HCT116 (cell line): Measurements from ENCODE around the gene BRSK1. TPM values are rescaled to one million over a fixed set of nuclear protein-coding genes. Genes with fewer than 3 reads are reported as not detected.

ENCODE experiments used
- ATAC-seq: fragments of 200-7000 bp; cut with Tn5 transposase; 2 replicates; pipeline ENCODE4 v1.9.1; 2020; ENCODE audit warnings: mild to moderate bottlenecking, moderate library complexity
- BruUV-seq: library from RNA; stranded (reverse); fragments of 400-500 nt; replicated peaks from 2 replicates; lab custom pipeline; 2021; lab: Mats Ljungman, UMichigan
- CTCF ChIA-PET: fragments of 300-600 bp; sonication (Branson Sonifier 250); formaldehyde crosslinking; loops from one replicate; lab custom pipeline; 2021; ENCODE audit warnings: antibody characterized with exemption; lab: Charles Lee
- POLR2A ChIA-PET: fragments of 300-600, 350-600 bp; sonication (Branson Sonifier 250); formaldehyde crosslinking; loops from one replicate; lab custom pipeline; 2021; ENCODE audit warnings: antibody characterized with exemption; lab: Charles Lee
- RAD21 ChIA-PET, 2 experiments: fragments of 300-600 bp; sonication (Branson Sonifier 250); formaldehyde crosslinking; loops; one replicate each; lab custom pipeline; 2023; ENCODE audit warnings: low total read pairs in 2 of 2; ENCODE audit not compliant: uncharacterized antibody in 2 of 2, unreplicated experiment in 2 of 2, low non-redundant PET in 1 of 2; lab: Charles Lee
- DNase-seq: peaks from one replicate; pipeline ENCODE4 v3.0.0-alpha.2; 2010; ENCODE audit warnings: low read depth, low spot score
- H2AFZ ChIP-seq: fragments of 200-600 bp; shearing (Covaris generic), sonication (generic); 2 replicates; pipeline ENCODE4 v1.6.1; 2017; ENCODE audit warnings: low read depth, mixed run types, mixed read lengths, antibody characterized with exemption, low read length; ENCODE audit not compliant: poor library complexity, severe bottlenecking
- H3K27ac ChIP-seq: 2 replicates; pipeline ENCODE4 v1.5.1; 2012; ENCODE audit warnings: low read depth, low read length
- H3K27me3 ChIP-seq: fragments of 200-600 bp; sonication (generic); 2 replicates; pipeline ENCODE4 v1.6.1; 2016; ENCODE audit warnings: mixed run types, low read length, mixed read lengths; ENCODE audit not compliant: insufficient read depth
- H3K36me3 ChIP-seq, 2 experiments: fragments of 200-500 bp in 1 of 2; fragments of 200-600 bp in 1 of 2; sonication (Bioruptor generic) in 1 of 2; sonication (generic) in 1 of 2; 2 replicates each; pipeline versions ENCODE4 v1.5.1 to v1.6.1; 2014 to 2016; ENCODE audit warnings: low read length in 2 of 2, inconsistent platforms in 1 of 2, mixed read lengths in 1 of 2, mixed run types in 1 of 2; ENCODE audit not compliant: insufficient read depth in 2 of 2, control insufficient read depth in 1 of 2
- H3K4me1 ChIP-seq, 2 experiments: fragments of 200-600 bp in 1 of 2; sonication (generic) in 1 of 2; 2 replicates each; pipeline versions ENCODE4 v1.5.1 to v1.6.1; 2012 to 2017; ENCODE audit warnings: low read length in 2 of 2, inconsistent platforms in 1 of 2, mild to moderate bottlenecking in 1 of 2, mixed read lengths in 1 of 2, mixed run types in 1 of 2, moderate library complexity in 1 of 2; ENCODE audit not compliant: insufficient read depth in 2 of 2, control insufficient read depth in 1 of 2
- H3K4me2 ChIP-seq: fragments of 200-600 bp; sonication (generic); 2 replicates; pipeline ENCODE4 v1.6.1; 2017; ENCODE audit warnings: mixed run types, low read length, mixed read lengths
- H3K4me3 ChIP-seq, 2 experiments: fragments of 200-600 bp in 1 of 2; sonication (generic) in 1 of 2; replicated peaks in 1 of 2; 2 replicates each; pipeline ENCODE4 v1.5.1; 2011 to 2016; ENCODE audit warnings: low read length in 2 of 2, control low read depth in 1 of 2, low read depth in 1 of 2, mild to moderate bottlenecking in 1 of 2, mixed read lengths in 1 of 2, mixed run types in 1 of 2
- H3K79me2 ChIP-seq: fragments of 200-600 bp; sonication (generic); 2 replicates; pipeline ENCODE4 v1.6.1; 2017; ENCODE audit warnings: mild to moderate bottlenecking, mixed run types, low read length, moderate library complexity, mixed read lengths; ENCODE audit not compliant: insufficient read depth
- H3K9ac ChIP-seq: fragments of 200-600 bp; sonication (generic); 2 replicates; pipeline ENCODE4 v1.6.1; 2016; ENCODE audit warnings: low read length, mixed read lengths
- H3K9me2 ChIP-seq: fragments of 200-600 bp; sonication (generic), shearing (Covaris generic); 2 replicates; pipeline ENCODE4 v1.6.1; 2017; ENCODE audit warnings: mixed run types, mild to moderate bottlenecking, moderate library complexity; ENCODE audit not compliant: insufficient read depth
- H3K9me3 ChIP-seq, 2 experiments: fragments of 200-500 bp in 1 of 2; fragments of 200-600 bp in 1 of 2; sonication (Bioruptor generic) in 1 of 2; sonication (generic) in 1 of 2; 2 replicates each; pipeline ENCODE4 v1.6.1; 2014 to 2017; ENCODE audit warnings: low read length in 2 of 2, mixed read lengths in 2 of 2, inconsistent platforms in 1 of 2, low read depth in 1 of 2, mild to moderate bottlenecking in 1 of 2, mixed run types in 1 of 2, moderate library complexity in 1 of 2; ENCODE audit not compliant: control insufficient read depth in 1 of 2, insufficient read depth in 1 of 2
- H4K20me1 ChIP-seq: fragments of 200-600 bp; sonication (generic), shearing (Covaris generic); 2 replicates; pipeline ENCODE4 v1.6.1; 2017; ENCODE audit warnings: mixed run types, mild to moderate bottlenecking, moderate library complexity; ENCODE audit not compliant: insufficient read depth
- EGR1 ChIP-seq: IDR thresholded peaks from 2 replicates; pipeline ENCODE4 v1.6.1; 2012; ENCODE audit warnings: low read depth
- MAX ChIP-seq: IDR thresholded peaks from 2 replicates; pipeline ENCODE4 v1.6.1; 2012
- POLR2AphosphoS5 ChIP-seq: IDR thresholded peaks from 2 replicates; pipeline ENCODE4 v1.6.1; 2011; ENCODE audit warnings: mild to moderate bottlenecking, low read depth, low read length, moderate library complexity
- RAD21 ChIP-seq: IDR thresholded peaks from 2 replicates; pipeline ENCODE4 v1.6.1; 2012; ENCODE audit warnings: low read depth, mild to moderate bottlenecking
- SP1 ChIP-seq: IDR thresholded peaks from 2 replicates; pipeline ENCODE4 v1.6.1; 2012; ENCODE audit warnings: low read depth
- YY1 ChIP-seq: IDR thresholded peaks from 2 replicates; pipeline ENCODE4 v1.6.1; 2011; ENCODE audit warnings: low read length, low read depth, moderate library complexity, mild to moderate bottlenecking; ENCODE audit not compliant: insufficient replicate concordance; ENCODE audit errors: extremely low read depth
- intact Hi-C: fragments of 100-400 bp; cut with micrococcal nuclease; formaldehyde crosslinking; loops from 2 replicates; pipeline ENCODE4 v1.10.0; 2022
- total RNA-seq: library from RNA; stranded (reverse); gene quantifications from one replicate; pipeline ENCODE4 v1.2.1, GENCODE V29; 2021; ENCODE audit not compliant: unreplicated experiment

The BRSK1 gene
- total RNA-seq, 1 experiment from 2014 or later = 33.3 TPM

- peak within 1 kb of the TSS; percentile 97 to 99 for H3K4me3 ChIP-seq
- peak within 1 kb of the TSS; percentile 89 for H3K9ac ChIP-seq
- H3K27me3 ChIP-seq = no peaks in the 10 kb centered on the region
- no TSS peak for BruUV-seq
- H2AFZ ChIP-seq = no peak within 1 kb of the TSS
- ChIA-PET RAD21 (no interaction called here), CTCF (interaction anchor here (0.6 to 1.3 kb wide), 5 partner anchors 12 to 120 kb away, joined by 3 to 5 read pairs (median 4); partner anchors contain the start of gene KMT5C), POLR2A (interaction anchor here (0.8 to 3.3 kb wide), 11 partner anchors 13 to 193 kb away, joined by 3 to 26 read pairs (median 4); partner anchors contain the start of genes KMT5C, PPP6R1, TMEM238 and UBE2S)
- H3K4me2 ChIP-seq = peak within 1 kb of the TSS; percentile 100
- ATAC-seq (peak; percentile 94), DNase-seq (peak; percentile 98)
- no peaks in the 10 kb centered on the region for H4K20me1 ChIP-seq
- intact Hi-C loops = no loop called here
- H3K4me1 ChIP-seq = peaks cover 19 to 35% of the 10 kb centered on the region in 2 experiments
- no peaks in the 10 kb centered on the region for H3K9me3 ChIP-seq
- H3K36me3 ChIP-seq = peaks cover 5 to 12% of the 10 kb centered on the region in 2 experiments; a peak in 3 of 4 replicates
- H3K9me2 ChIP-seq = no peaks in the 10 kb centered on the region
- H3K27ac ChIP-seq = peak within 1 kb of the TSS; percentile 68
- TF ChIP-seq MAX = peak; percentile 88
- peak; percentile 99 for TF ChIP-seq YY1
- peak; percentile 79 for TF ChIP-seq SP1
- peak; percentile 51; the same call in 1 of the 2 replicates for TF ChIP-seq EGR1
- peak; percentile 76 for TF ChIP-seq POLR2AphosphoS5
- no peak for TF ChIP-seq RAD21
- peaks cover 20% of the 10 kb centered on the region for H3K79me2 ChIP-seq
Observed at GRCh38 chr19:55279770-55280643, 3.8 kb upstream of the BRSK1 start, which contains the start of gene HSPBP1. HSPBP1 (minus strand) TSS chr19:55280110; CDS start chr19:55279608, 502 bp downstream.
